Measurements from ENCODE around the gene FAM3D. TPM values are rescaled to one million over a fixed set of nuclear protein-coding genes. Genes with fewer than 3 reads are reported as not detected.
A peak's percentile ranks its signal among the peaks of the same experiment; 100 is the strongest.

Gene FAM3D
- total RNA-seq, 1 donor, result not detected

GRCh38 chr3:58693940-58694850 is 27.6 kb upstream of the FAM3D start:
- no peak for DNase-seq (ENCODE audit: low read depth)
- no peak for TF ChIP-seq CTCF (IDR thresholded peaks at IDR 0.05; ENCODE audit: insufficient read depth, low read depth, low read length)

DNA sequence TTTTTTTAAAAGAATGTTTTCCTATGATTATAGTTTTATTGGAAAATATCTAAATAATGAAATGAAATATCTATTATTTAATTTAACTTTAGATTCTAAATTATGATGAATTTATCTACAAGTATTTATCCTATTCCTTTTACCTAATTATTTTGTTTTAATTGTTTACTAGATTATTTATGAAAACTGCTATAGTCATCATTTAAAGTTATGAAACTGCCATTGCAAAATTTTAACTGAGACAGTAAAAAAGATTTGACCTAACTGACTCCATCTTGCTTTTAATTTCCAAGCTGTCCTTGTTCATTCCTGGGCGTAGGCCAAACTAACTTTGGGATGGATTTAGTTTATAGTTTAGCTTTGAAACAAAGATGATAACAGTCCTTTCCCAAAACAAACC is 25.9 kb upstream of the FAM3D start:
- TF ChIP-seq CTCF (IDR thresholded peaks at IDR 0.05; ENCODE audit: insufficient read depth, low read depth, low read length), result no peak
- DNase-seq (ENCODE audit: low read depth), result no peak
- no peak overlapping the region for H3K4me3 ChIP-seq (ENCODE audit: low read depth, low read length)

More at GRCh38 chr3:58693940-58694850, 27.6 kb upstream of the FAM3D start:
- H3K4me3 ChIP-seq (ENCODE audit: low read depth, low read length), result no peak overlapping the region

- TF ChIP-seq CTCF (IDR thresholded peaks at IDR 0.05; ENCODE audit: insufficient read depth, low read depth, low read length), result no peak
- DNase-seq (ENCODE audit: low read depth), result peak; percentile 11
- no peak overlapping the region for H3K4me3 ChIP-seq (ENCODE audit: low read depth, low read length)
These were observed 25.4 kb upstream of the FAM3D start for GRCh38 chr3:58691997-58692396.

- no peak overlapping the region for H3K4me3 ChIP-seq (ENCODE audit: low read depth, low read length)
- no peak for TF ChIP-seq CTCF (IDR thresholded peaks at IDR 0.05; ENCODE audit: insufficient read depth, low read depth, low read length)
These were observed 23.9 kb upstream of the FAM3D start for GRCh38 chr3:58690490-58690889.

GRCh38 chr3:58688574-58688973 is 22.0 kb upstream of the FAM3D start:
- no peak for TF ChIP-seq CTCF (IDR thresholded peaks at IDR 0.05; ENCODE audit: insufficient read depth, low read depth, low read length)
- no peak overlapping the region for H3K4me3 ChIP-seq (ENCODE audit: low read depth, low read length)
- DNase-seq (ENCODE audit: low read depth), result no peak

More at GRCh38 chr3:58690490-58690889, 23.9 kb upstream of the FAM3D start:
- DNase-seq (ENCODE audit: low read depth), result no peak

- no peak for TF ChIP-seq CTCF (IDR thresholded peaks at IDR 0.05; ENCODE audit: insufficient read depth, low read depth, low read length)
- no peak overlapping the region for H3K4me3 ChIP-seq (ENCODE audit: low read depth, low read length)
- no peak for DNase-seq (ENCODE audit: low read depth)
These were observed 20.3 kb upstream of the FAM3D start for GRCh38 chr3:58686847-58687246.
